Cerebellar cortex (tissue), 1 donor: ENCODE data around the gene APOA1.

Experiments
- DNase-seq: peaks from one replicate; pipeline ENCODE4 v3.0.0-alpha.2; 2015; ENCODE audit warnings: low spot score

The APOA1 gene

DNA sequence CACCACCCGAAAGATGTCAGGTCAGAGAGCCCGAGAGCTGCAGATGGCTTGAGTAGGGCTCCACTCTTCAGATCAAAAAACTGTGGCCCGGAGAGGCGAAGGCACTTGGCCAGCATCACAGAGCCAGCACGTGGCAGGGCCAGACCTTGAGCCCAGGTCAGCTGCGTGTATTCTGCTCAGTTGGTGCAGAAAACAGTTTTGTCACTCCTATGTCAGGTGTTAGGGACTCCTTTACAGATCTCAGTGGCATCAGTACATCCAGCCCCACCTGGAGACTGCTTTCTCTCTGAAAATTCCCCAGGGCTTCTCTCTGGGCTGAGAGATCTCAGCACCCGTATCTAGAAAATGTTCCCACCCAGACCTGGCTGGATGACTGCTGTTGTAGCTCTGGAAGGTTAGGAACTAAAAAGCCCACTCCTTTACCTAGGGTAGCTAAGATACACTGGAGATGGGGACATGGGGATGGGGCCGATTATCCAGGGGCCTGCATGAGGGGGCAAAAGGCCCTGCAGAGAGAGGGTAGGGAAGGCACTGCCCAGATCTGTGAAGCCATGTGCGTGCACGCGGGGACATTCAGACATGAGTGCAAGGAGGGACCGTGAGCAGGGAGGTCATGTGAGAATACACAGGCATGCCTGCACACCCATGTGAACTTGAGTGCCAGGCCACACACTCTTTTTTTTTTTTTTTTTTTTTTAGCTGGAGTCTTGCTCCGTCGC is 3.4 kb downstream of the APOA1 start:
- DNase-seq, result no peak

DNA sequence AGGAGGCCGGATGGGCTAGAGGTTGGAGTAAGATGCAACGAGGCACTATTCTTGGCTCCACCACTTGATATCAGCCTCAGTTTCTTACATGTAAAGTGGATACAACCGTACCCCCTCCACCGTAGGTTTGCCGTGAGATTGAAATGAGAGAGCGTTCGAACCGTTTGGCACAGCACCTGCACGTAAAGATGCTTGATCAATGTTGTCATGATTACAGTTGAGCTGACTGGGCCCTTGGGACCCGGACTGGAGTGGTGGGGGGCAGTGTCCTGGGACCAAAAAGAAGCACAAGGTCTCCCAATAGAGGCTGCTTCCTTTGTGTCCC is 4.0 kb downstream of the APOA1 start:
- DNase-seq, result no peak

DNA sequence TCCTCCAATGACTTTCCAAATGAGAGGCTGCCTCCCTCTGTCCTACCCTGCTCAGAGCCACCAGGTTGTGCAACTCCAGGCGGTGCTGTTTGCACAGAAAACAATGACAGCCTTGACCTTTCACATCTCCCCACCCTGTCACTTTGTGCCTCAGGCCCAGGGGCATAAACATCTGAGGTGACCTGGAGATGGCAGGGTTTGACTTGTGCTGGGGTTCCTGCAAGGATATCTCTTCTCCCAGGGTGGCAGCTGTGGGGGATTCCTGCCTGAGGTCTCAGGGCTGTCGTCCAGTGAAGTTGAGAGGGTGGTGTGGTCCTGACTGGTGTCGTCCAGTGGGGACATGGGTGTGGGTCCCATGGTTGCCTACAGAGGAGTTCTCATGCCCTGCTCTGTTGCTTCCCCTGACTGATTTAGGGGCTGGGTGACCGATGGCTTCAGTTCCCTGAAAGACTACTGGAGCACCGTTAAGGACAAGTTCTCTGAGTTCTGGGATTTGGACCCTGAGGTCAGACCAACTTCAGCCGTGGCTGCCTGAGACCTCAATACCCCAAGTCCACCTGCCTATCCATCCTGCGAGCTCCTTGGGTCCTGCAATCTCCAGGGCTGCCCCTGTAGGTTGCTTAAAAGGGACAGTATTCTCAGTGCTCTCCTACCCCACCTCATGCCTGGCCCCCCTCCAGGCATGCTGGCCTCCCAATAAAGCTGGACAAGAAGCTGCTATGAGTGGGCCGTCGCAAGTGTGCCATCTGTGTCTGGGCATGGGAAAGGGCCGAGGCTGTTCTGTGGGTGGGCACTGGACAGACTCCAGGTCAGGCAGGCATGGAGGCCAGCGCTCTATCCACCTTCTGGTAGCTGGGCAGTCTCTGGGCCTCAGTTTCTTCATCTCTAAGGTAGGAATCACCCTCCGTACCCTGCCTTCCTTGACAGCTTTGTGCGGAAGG is 4.8 kb downstream of the APOA1 start:
- no peak for DNase-seq

DNA sequence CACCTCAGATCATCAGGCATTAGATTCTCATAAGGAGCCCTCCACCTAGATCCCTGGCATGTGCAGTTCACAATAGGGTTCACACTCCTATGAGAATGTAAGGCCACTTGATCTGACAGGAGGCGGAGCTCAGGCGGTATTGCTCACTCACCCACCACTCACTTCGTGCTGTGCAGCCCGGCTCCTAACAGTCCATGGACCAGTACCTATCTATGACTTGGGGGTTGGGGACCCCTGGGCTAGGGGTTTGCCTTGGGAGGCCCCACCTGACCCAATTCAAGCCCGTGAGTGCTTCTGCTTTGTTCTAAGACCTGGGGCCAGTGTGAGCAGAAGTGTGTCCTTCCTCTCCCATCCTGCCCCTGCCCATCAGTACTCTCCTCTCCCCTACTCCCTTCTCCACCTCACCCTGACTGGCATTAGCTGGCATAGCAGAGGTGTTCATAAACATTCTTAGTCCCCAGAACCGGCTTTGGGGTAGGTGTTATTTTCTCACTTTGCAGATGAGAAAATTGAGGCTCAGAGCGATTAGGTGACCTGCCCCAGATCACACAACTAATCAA is 5.6 kb downstream of the APOA1 start:
- no peak for DNase-seq

DNA sequence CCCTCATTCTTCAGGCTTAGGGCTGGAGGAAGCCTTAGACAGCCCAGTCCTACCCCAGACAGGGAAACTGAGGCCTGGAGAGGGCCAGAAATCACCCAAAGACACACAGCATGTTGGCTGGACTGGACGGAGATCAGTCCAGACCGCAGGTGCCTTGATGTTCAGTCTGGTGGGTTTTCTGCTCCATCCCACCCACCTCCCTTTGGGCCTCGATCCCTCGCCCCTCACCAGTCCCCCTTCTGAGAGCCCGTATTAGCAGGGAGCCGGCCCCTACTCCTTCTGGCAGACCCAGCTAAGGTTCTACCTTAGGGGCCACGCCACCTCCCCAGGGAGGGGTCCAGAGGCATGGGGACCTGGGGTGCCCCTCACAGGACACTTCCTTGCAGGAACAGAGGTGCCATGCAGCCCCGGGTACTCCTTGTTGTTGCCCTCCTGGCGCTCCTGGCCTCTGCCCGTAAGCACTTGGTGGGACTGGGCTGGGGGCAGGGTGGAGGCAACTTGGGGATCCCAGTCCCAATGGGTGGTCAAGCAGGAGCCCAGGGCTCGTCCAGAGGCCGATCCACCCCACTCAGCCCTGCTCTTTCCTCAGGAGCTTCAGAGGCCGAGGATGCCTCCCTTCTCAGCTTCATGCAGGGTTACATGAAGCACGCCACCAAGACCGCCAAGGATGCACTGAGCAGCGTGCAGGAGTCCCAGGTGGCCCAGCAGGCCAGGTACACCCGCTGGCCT is 7.1 kb downstream of the APOA1 start:
- DNase-seq, result no peak

DNA sequence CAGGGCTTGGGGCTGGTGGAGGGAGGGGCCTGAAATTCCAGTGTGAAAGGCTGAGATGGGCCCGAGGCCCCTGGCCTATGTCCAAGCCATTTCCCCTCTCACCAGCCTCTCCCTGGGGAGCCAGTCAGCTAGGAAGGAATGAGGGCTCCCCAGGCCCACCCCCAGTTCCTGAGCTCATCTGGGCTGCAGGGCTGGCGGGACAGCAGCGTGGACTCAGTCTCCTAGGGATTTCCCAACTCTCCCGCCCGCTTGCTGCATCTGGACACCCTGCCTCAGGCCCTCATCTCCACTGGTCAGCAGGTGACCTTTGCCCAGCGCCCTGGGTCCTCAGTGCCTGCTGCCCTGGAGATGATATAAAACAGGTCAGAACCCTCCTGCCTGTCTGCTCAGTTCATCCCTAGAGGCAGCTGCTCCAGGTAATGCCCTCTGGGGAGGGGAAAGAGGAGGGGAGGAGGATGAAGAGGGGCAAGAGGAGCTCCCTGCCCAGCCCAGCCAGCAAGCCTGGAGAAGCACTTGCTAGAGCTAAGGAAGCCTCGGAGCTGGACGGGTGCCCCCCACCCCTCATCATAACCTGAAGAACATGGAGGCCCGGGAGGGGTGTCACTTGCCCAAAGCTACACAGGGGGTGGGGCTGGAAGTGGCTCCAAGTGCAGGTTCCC is 7.8 kb downstream of the APOA1 start, which contains the start of gene APOC3:
APOC3 (plus strand) TSS at position 383 of the 659 bp plus-strand sequence. CDS start 676 bp downstream, outside the sequence.
- DNase-seq, result no peak

DNA sequence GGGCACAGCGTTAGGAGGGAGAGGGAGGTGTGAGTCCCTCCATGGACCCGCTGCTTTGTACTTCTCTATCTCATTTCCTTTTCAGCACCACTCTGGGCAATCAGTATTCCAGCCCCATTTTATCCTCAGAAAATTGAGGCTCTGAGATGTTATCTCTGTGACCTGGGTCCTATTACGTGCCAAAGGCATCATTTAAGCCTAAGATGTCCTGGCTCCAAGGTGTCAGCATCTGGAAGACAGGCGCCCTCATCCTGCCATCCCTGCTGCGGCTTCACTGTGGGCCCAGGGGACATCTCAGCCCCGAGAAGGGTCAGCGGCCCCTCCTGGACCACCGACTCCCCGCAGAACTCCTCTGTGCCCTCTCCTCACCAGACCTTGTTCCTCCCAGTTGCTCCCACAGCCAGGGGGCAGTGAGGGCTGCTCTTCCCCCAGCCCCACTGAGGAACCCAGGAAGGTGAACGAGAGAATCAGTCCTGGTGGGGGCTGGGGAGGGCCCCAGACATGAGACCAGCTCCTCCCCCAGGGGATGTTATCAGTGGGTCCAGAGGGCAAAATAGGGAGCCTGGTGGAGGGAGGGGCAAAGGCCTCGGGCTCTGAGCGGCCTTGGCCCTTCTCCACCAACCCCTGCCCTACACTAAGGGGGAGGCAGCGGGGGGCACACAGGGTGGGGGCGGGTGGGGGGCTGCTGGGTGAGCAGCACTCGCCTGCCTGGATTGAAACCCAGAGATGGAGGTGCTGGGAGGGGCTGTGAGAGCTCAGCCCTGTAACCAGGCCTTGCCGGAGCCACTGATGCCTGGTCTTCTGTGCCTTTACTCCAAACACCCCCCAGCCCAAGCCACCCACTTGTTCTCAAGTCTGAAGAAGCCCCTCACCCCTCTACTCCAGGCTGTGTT is 8.5 kb downstream of the APOA1 start:
- no peak for DNase-seq

DNA sequence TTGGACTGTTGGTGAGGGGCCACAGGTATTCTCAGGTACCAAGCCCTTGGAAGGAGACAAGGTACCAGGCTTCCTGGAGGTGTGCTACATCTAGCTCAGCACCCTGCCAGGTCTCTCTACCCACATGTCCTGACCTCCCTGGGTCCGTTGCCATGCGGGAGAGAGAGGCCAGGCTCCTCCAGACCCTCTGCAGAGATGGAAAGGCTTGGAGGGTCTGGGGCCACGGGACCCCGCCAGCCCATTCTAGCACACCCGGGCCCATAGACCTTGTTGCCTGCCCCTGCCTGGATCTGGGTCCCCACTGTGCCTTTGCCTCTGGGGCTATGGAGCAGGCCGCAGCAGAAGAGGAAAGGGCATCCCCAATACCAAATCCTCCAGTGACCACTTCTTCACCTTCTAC is 10.0 kb downstream of the APOA1 start:
- DNase-seq, result no peak

DNA sequence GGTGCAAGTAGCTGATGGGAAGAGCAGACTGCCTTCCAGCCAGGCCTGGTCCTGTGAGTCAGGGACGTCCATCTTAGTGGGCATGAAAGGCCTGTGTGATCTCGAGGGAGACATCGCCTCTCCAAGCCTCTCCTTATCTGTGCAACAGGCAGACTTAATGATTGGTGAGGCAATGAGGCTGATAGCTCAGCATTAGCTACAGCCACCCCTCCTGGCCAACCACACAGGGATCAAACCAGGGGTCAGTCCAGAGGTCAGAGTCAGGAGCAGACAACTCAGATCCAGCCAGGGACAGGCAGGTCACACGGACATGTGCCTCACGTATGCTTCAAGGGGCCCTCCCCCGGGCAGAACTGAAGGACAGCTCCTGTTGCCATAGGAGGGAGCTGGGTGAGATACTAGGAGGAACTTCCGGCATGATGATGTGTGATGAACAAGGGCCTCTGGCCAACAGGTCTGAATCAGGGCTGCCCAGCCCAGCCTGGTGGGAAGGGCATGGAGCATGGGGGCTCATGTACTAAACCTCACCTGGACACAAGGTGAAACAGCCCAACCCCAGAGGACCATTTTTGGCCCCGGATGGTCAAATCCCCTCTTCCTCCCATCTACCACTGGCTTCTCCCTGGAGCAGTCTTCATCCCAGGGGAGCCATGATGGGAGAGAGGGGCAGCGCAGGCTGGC is 10.5 kb downstream of the APOA1 start:
- no peak for DNase-seq

DNA sequence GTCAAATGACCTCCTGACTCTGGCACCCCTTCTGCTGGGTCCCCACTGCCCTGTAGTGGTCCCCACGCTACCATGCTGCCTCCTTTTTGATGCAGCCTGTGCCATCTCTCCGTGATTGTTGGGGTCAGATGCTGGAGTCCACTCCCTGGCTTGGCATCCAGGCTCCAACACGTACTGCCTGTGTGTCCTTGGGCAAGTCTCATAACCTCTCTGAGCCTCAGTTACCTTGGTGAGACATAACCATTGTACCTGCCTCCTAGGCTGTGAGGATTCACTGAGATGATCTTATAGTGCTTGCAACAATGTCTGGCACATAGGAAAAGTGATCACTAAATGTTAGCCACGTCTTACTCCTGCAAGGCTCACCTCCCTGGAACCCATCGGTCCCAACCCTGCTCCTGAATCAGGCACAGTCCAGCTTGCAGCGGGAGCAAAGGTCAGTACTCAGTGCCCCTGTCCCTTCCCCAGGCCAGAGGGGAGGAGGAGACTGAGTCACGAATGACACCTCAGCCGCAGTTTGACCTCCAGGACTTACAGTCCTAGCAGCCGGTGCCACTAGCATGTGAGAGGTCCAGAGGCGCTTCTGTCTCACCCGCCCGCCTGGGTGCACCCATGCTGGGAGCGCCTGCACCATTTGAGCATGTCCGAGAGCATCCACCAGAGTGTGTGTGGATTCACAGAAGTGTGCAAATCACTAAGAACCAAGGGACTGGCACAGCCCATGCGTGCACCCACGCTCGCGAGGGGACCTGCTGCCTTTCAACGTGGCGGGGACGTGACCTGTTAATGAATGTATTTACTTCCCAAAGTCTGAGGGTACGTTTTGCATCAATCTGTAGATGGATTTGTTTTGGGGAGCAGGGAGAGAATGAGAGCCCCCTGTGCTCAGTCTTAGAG is 11.3 kb downstream of the APOA1 start:
- no peak for DNase-seq

DNA sequence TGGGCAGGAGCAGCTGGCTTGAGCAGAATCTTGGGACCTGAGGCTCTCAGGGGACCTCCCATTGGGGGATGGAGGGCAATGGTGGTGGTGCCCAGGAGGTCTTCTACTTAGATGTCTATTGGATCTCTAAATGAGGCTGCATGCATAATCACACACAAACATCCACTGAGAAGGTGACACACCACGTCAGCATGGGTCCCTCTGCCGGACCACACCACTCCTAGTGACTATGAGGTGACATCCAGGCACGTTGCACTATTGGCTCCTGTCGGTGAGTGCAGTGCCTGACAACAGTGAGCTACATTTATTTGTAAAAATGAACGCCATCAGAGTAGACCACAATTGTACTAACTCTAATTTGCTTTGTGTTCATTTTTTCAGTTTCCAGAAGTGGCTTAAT is 12.0 kb downstream of the APOA1 start:
- no peak for DNase-seq

DNA sequence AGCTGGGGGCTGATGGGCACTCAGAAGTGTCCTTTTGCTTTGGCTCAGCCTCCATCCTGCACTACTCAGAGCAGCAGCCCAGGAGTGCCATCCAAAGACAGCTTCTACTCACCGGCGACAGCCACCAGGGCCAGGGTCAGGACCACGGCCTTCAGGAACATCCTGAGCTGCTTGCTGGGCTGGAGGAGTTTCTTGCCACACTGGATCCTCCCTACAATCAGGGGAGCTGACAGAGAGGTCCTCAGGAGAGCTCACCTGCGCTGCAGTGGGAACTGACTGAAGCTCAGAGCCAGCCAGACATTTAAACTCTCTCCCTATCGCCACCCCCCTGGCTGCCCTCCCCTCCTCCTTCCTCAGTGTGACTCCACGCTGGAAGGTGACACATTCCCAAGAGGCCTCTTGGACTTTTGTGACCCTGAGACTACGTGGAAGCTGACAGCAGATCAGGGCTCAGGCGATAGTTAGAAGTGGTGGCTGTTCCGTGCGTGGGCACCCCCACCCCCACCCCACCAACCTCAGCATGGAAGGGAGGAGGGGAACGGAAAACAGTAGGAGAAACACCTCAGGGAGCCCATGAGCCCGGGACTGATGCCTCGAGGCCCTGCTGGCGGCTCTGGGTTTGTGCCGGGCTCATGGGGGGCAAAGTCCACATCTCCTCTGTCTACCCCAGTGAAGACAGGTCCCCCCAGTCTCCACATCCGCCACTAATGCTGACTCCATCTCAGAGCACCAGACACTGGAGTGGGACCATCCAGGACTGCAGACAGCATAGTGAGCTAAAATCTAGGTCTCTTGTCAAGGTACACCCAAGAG is 14.2 kb downstream of the APOA1 start, which contains the start of gene APOA4:
APOA4 (minus strand) TSS at position 274 of the 813 bp plus-strand sequence; CDS start at position 161, 113 bp downstream.
- no peak for DNase-seq

DNA sequence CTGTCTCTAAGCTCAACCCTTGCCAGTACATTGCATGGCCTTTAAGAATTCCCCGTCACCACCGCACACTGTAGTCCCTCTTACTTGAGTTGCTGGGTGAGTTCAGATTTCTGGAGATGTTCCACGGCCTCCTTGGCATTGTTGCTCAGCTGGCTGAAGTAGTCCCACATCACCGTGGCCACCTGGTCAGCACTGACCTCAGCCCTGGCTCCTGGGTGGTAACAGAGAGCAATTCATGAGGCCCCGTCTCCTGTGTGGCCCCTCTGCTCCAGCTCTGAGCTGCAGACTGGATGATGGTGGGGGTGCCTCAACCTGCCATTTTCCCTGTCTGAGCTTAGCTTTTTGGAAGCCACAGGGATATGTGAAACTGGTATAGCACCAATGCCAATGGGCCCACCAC is 14.8 kb downstream of the APOA1 start:
- DNase-seq, result no peak

DNA sequence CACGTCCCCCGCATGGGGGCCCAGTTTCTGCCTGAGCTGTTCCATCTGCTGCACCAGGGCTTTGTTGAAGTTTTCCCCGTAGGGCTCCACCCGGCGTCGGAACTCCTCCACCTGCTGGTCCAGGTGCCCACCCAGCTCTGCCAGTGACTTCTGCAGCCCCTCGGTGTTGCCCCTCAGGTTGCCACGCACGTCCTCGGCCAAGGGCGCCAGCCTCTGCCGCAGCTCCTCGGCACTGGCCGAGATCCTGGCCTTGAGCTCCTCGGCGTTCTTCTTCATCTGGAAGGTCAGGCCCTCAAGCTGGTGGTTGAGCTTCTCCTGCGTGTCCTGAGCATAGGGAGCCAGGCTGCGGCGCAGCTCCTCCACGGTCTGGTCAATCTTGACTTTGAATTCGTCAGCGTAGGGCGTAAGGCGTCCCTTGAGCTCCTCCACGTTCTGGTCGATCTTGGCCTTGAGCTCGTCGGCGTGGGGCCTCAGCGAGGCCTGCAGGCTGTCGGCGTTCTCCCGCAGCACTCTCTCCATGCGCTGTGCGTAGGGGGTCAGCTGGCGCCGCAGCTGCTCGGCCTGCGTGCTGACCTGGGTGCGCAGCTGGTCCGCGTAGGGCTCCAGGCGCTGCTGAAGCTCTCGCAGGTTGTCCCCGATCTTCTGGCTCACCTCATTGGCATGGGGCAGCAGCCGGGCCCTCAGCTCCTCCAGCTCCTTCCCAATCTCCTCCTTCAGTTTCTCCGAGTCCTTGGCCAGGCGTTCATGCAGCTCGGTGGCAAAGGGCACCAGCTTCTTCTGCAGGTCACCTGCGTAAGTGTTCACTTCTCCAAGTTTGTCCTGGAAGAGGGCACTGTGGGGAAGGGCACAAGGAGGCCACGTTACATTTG is 16.1 kb downstream of the APOA1 start:
- no peak for DNase-seq

DNA sequence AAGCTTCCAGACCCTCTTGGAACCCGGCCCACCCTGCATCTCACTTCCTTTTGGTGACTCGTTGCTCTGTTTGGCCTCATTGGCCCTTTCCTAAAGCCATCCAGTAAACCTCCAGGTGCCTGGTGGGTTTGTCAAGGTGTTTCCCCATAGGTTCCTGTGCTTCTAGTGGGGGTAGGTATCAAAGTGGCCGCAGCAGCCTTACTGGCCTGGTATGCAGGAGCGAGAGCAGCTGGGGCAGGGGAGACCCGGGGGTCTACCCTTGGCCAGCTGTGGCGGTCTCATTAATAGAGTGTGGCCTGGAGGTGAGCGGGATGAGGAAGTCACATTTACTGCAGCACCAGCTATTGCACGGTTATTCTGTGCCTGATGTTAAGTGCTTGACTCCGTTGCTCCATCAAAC is 18.4 kb downstream of the APOA1 start:
- DNase-seq, result no peak

DNA sequence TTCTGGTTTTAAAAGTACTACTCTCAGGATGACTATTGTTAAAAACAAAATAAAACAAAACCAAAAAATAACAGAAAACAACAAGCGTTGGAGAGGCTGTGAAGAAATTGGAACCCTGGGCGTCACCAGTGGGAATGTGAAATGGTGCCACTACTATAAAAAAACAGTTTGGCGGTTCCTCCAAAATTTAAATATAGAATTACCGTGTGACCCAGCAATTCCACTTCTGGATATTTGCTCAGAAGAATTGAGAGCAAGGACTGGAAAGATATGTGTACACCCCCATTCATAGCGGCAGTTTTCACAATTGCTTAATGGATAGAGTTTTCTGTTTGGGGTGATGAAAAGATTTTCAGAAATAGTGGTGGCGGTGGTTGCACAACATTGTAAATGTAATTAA is 22.9 kb downstream of the APOA1 start:
- DNase-seq, result no peak
